Non-pigmented ciliary epithelial cell (primary cell): Measurements from ENCODE around the gene ZNF208.
"Not testable (repeated sequence)": the region's sequence is repeated elsewhere in the genome, so short reads cannot be mapped to it uniquely, and the experiment has no call there.

Source experiments
- DNase-seq: peaks from one replicate; pipeline ENCODE4 v3.0.0-alpha.2; 2010; ENCODE audit warnings: low read depth

Gene ZNF208

GRCh38 chr19:21884786-21885185, 126.0 kb downstream of the ZNF208 start:
- DNase-seq: not testable (repeated sequence)

DNA sequence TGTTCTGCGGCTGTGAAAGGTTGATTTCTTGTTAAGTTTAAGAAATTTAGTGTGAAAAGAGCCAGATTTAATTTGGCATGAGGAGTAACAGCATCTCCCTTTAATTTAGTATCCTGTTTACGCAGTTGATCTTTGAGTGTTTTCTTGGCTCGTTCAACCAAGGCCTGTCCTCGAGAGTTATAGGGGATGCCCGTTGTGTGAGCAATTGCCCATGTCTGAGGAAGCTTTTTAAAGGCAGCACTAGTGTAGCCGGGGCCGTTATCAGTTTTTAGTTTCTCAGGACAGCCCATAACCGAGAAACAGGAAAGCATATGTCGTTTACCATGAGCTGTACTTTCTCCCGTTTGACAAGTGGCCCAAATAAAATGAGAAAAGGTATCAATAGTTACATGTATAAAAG, 127.2 kb downstream of the ZNF208 start:
- no peak for DNase-seq
